ENCODE results near the gene HOXD10.

Gene HOXD10

GRCh38 chr2:176152350-176153181, 36.0 kb downstream of the HOXD10 start:
- DNase-seq, result peak; percentile 45

- no peak for DNase-seq
Observed at GRCh38 chr2:176154576-176155252, 38.1 kb downstream of the HOXD10 start.

- DNase-seq, result no peak
Observed at GRCh38 chr2:176155356-176156044, 38.9 kb downstream of the HOXD10 start.

DNA sequence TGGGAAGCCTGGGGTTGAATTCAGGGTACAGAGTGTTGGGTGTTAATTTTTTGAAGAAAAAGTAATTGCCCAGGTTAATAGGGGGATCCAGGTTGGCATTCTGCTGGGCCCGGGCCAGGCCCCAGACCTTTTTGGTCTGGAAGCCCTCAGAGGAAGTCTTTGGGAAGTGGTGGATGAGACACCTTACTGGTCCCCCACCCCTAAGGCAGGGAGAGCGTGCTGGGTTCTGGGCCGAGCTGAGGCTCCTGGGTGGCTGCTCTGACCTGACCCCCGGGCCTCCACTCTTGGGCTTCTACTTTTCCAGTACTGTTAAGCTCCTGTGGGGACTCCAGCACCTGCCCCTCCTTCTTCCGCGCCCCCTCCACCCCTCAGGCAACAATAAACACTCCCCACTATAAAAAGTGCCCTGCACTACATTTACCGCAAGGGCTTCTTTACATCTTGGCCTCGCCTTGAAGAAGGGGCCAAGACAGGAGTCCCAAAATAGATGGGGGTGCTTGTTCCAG, 39.8 kb downstream of the HOXD10 start:
- DNase-seq, result no peak

DNA sequence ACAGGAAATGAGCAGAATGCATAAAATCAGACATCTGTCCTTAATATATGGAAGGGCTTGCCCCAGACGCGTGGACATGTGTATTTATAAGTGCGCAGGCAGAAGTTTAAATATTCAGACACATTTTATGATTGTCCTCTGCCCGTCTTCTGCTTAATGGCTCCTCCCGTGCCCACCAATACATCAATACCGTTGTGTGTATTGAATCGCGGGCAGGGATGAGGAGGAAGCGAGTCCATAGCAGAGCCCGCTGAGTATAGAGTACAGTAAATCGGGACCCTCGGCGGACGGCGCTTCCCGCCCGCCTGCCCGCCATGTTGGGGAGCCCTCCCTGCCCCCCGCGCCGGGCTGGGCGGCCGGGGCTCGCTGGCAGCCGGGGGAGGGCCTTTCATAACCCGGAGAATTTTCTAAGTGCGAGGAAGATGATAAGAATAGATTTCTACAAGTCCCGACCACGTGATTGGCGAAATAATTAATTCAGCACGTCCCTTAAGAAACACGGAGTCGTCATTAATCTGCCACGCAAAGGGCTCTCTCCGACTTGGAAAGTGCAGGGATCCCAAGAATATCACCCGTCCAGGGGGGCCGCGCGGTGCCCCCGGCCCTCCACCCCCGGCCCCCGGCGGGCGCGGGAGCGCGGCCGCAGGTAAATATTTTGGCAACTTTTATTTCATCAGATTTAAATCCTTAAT, 40.4 kb downstream of the HOXD10 start, which contains the start of gene HOXD3:
TSS of gene HOXD3 (plus strand) at position 501 of the 692 bp plus-strand sequence. CDS start 11,808 bp downstream, outside the sequence.
- DNase-seq, result peak; percentile 52

GRCh38 chr2:176157499-176158185, 41.1 kb downstream of the HOXD10 start:
- peak; percentile 90 for DNase-seq

GRCh38 chr2:176158186-176158591, 41.6 kb downstream of the HOXD10 start:
- peak; percentile 75 for DNase-seq

GRCh38 chr2:176158855-176159662, 42.5 kb downstream of the HOXD10 start:
- peak; percentile 53 for DNase-seq

DNA sequence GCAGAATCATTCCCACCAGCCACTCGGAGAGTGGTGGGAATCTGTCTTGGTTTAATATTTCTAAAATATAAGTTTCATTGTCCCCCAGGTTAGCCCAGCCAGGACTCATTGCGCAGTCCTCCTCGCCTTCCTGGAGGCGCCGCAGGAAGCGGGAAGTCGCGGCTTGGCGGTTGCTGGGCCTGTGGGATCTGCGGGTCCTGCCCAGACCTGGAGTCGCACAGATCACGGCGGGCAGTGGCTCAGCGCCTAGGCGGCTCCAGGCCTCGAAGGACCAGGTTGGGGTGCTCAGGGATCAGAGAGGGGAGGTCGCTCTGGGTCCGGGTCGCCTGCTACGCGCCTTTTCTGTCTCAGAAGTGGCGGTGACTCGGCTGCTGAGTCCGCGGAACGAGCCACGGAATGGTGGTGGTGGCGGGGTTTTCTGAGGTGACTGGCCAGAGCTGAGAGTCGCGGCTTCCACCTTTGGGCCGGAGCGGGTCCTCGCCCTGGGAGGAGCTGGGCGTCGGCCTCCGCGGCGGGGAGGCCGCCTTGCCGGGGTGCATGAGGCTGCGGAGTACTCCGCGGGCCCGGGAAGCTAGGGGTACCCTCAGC, 43.2 kb downstream of the HOXD10 start:
- peak; percentile 79 for DNase-seq

- peak; percentile 73 for DNase-seq
Observed at GRCh38 chr2:176160251-176160985, 43.8 kb downstream of the HOXD10 start.

GRCh38 chr2:176160986-176161824, 44.6 kb downstream of the HOXD10 start:
- DNase-seq, result no peak

GRCh38 chr2:176161825-176162626, 45.4 kb downstream of the HOXD10 start:
- peak; percentile 43 for DNase-seq

- DNase-seq, result peak; percentile 44
Observed at GRCh38 chr2:176162911-176163671, 46.5 kb downstream of the HOXD10 start.

DNA sequence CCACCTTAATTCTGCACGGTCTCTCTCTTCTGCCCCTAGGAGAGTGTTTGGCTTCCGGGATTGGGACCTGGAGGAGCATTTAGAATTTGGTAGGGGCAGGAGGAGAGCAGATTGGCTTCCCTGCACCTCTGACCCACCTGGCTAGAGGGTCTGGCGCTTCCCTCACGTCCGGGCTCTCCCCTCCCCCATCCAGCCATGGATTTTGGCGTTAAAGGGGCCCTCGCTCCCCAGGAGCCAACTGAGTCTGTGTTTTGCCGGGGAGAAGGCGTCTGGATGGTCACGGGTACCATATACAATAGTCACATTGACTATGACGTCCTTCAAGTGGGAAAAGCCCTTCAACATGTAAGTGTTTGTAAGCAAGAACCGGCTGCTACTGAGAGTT, 47.1 kb downstream of the HOXD10 start:
- DNase-seq, result no peak

DNA sequence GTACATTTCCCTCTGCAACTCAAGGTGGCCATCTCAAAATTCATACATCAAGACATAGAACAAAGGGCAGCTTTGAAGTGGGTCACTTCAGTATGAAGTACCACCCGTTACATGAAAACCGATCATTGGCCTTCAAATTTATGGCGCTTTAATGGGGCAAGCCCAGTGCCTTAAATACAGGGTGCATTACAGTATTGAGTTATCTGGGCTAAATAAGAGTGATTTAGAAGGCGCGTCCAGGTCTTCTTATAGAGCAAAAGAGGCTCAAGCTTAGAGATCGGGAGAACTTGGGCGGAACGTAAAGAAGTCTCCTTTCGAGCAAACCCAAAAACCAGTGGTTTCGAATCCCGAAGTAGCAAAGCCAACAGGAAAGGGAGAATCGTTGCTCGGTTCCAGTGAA, 47.6 kb downstream of the HOXD10 start:
- DNase-seq, result no peak

- DNase-seq, result no peak
Observed at GRCh38 chr2:176164611-176165369, 48.2 kb downstream of the HOXD10 start.

Measured in DMS53 (cell line).